H1 (cell line): ENCODE data around the gene ZNF768. TPM values are rescaled to one million over a fixed set of nuclear protein-coding genes. Genes with fewer than 3 reads are reported as not detected.

Source experiments
- ASH2L ChIP-seq: fragments of 200-600, 300-600 bp; sonication (generic); IDR thresholded peaks from one replicate; pipeline ENCODE4 v1.7.1; 2017; ENCODE audit warnings: low read length
- BCL11A ChIP-seq, 2 experiments: IDR thresholded peaks; one replicate each; pipeline ENCODE4 v1.6.1; 2011; ENCODE audit warnings: low read depth in 2 of 2, low read length in 2 of 2, mild to moderate bottlenecking in 2 of 2
- CHD2 ChIP-seq: IDR thresholded peaks from 2 replicates; pipeline ENCODE4 v1.6.1; 2012; ENCODE audit warnings: low read length, improper control_type of control experiment
- GABPA ChIP-seq: IDR thresholded peaks from 2 replicates; pipeline ENCODE4 v1.6.1; 2011; ENCODE audit warnings: mild to moderate bottlenecking, low read length, moderate library complexity, borderline replicate concordance; ENCODE audit not compliant: insufficient read depth
- GTF2F1 ChIP-seq: IDR thresholded peaks from 2 replicates; pipeline ENCODE4 v1.6.1; 2012; ENCODE audit warnings: low read depth, low read length, improper control_type of control experiment, borderline replicate concordance
- SIRT6 ChIP-seq: IDR thresholded peaks from one replicate; pipeline ENCODE4 v1.7.1; 2012; ENCODE audit warnings: low read length, inconsistent platforms
- SP2 ChIP-seq: IDR thresholded peaks from 2 replicates; pipeline ENCODE4 v1.6.1; 2012; ENCODE audit warnings: mild to moderate bottlenecking, low read length, inconsistent platforms
- SRF ChIP-seq: IDR thresholded peaks from 2 replicates; pipeline ENCODE4 v1.6.1; 2011; ENCODE audit warnings: mild to moderate bottlenecking, low read depth, low read length, moderate library complexity
- polyA plus RNA-seq, 7 experiments: library from polyadenylated mRNA; depleted of rRNA in 3 of 7; stranded (reverse) in 5 of 7; unstranded in 2 of 7; fragments of >200 nt in 5 of 7; fragments of 200-250 nt in 2 of 7; gene quantifications; 1 replicate in 5 of 7; 2 replicates in 1 of 7; 4 replicates in 1 of 7; pipeline versions ENCODE4 v1.2.1 to v1.2.3, GENCODE V29; 2011 to 2013; ENCODE audit warnings: missing spikeins in 2 of 7, mixed read lengths in 2 of 7
- total RNA-seq: library from RNA; stranded (reverse); fragmentation: NEBNext Ultra II Directional; extraction: Animal tissue kit (Norgen Biotek cat#: 25700); gene quantifications from 2 replicates; pipeline ENCODE4 v1.2.1, GENCODE V29; 2021
- TF ChIP-seq, protein P1 (sequence below): fragments of 300-600 bp; sonication (generic); IDR thresholded peaks from 2 replicates; pipeline ENCODE4 v1.7.1; 2012; ENCODE audit warnings: low read length, moderate library complexity, mild to moderate bottlenecking, inconsistent platforms; ENCODE audit not compliant: insufficient replicate concordance

Gene ZNF768
- total and polyA plus RNA-seq, 2 of the 8 experiments (the other 6 are each of a cell fraction or from before 2014, with no cell fraction given): 36.1 to 47.7 TPM

DNA sequence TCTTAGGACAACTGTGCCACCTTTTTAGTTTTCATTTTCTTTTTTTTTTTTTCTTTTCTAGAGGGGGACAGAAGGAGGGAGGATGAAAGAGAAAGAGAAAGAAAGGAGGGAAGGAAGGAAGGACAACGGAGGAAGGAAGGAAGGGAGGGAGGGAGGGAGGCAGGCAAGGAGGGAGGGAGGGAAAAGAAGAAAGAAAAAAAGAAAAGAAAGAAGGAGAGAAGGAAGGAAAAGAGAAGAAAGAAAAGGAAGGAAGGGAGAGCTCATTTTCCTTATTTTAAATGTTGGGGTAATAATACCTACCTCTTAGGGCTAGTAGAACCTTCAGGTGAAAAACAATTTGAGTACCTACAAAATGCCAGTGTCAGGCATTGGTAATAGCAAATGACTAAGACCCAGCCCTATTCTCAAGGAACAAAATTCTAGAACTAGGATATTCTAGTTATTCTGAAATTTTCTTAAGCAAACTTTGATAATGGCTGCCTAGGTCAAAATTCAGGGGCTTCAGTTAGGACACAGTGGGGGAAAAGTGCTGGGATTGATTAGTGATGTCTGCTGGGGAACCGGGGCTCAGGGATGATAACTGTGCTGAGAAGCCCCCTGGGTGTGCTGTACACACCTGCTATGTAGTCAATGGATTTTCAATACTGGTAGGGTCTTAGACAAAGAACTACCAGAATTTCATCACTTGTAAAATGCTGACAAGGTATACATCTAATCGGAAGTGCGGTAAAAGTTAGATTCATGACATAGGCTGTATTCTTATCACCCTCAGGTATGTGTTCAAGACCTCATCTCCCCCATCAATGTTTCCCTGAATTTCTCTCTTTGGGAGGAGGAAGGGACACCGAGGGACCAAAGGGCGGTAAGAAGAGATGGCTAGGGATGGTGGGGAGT is 22.7 kb downstream of the ZNF768 start (continued):
- TF ChIP-seq, protein P1, sequence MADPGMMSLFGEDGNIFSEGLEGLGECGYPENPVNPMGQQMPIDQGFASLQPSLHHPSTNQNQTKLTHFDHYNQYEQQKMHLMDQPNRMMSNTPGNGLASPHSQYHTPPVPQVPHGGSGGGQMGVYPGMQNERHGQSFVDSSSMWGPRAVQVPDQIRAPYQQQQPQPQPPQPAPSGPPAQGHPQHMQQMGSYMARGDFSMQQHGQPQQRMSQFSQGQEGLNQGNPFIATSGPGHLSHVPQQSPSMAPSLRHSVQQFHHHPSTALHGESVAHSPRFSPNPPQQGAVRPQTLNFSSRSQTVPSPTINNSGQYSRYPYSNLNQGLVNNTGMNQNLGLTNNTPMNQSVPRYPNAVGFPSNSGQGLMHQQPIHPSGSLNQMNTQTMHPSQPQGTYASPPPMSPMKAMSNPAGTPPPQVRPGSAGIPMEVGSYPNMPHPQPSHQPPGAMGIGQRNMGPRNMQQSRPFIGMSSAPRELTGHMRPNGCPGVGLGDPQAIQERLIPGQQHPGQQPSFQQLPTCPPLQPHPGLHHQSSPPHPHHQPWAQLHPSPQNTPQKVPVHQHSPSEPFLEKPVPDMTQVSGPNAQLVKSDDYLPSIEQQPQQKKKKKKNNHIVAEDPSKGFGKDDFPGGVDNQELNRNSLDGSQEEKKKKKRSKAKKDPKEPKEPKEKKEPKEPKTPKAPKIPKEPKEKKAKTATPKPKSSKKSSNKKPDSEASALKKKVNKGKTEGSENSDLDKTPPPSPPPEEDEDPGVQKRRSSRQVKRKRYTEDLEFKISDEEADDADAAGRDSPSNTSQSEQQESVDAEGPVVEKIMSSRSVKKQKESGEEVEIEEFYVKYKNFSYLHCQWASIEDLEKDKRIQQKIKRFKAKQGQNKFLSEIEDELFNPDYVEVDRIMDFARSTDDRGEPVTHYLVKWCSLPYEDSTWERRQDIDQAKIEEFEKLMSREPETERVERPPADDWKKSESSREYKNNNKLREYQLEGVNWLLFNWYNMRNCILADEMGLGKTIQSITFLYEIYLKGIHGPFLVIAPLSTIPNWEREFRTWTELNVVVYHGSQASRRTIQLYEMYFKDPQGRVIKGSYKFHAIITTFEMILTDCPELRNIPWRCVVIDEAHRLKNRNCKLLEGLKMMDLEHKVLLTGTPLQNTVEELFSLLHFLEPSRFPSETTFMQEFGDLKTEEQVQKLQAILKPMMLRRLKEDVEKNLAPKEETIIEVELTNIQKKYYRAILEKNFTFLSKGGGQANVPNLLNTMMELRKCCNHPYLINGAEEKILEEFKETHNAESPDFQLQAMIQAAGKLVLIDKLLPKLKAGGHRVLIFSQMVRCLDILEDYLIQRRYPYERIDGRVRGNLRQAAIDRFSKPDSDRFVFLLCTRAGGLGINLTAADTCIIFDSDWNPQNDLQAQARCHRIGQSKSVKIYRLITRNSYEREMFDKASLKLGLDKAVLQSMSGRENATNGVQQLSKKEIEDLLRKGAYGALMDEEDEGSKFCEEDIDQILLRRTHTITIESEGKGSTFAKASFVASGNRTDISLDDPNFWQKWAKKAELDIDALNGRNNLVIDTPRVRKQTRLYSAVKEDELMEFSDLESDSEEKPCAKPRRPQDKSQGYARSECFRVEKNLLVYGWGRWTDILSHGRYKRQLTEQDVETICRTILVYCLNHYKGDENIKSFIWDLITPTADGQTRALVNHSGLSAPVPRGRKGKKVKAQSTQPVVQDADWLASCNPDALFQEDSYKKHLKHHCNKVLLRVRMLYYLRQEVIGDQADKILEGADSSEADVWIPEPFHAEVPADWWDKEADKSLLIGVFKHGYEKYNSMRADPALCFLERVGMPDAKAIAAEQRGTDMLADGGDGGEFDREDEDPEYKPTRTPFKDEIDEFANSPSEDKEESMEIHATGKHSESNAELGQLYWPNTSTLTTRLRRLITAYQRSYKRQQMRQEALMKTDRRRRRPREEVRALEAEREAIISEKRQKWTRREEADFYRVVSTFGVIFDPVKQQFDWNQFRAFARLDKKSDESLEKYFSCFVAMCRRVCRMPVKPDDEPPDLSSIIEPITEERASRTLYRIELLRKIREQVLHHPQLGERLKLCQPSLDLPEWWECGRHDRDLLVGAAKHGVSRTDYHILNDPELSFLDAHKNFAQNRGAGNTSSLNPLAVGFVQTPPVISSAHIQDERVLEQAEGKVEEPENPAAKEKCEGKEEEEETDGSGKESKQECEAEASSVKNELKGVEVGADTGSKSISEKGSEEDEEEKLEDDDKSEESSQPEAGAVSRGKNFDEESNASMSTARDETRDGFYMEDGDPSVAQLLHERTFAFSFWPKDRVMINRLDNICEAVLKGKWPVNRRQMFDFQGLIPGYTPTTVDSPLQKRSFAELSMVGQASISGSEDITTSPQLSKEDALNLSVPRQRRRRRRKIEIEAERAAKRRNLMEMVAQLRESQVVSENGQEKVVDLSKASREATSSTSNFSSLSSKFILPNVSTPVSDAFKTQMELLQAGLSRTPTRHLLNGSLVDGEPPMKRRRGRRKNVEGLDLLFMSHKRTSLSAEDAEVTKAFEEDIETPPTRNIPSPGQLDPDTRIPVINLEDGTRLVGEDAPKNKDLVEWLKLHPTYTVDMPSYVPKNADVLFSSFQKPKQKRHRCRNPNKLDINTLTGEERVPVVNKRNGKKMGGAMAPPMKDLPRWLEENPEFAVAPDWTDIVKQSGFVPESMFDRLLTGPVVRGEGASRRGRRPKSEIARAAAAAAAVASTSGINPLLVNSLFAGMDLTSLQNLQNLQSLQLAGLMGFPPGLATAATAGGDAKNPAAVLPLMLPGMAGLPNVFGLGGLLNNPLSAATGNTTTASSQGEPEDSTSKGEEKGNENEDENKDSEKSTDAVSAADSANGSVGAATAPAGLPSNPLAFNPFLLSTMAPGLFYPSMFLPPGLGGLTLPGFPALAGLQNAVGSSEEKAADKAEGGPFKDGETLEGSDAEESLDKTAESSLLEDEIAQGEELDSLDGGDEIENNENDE: no peak
- TF ChIP-seq SP2 (no peak), BCL11A (IDR thresholded peaks at IDR 0.05; ENCODE audit: low read depth in 2 of 2, low read length in 2 of 2) (no peak), GABPA (no peak), SRF (no peak), CHD2 (no peak), ASH2L (no peak), SIRT6 (no peak), GTF2F1 (no peak)
